HG03196 (cell line): ENCODE data around the gene FHOD3.
"Not testable (repeated sequence)": the region's sequence is repeated elsewhere in the genome, so short reads cannot be mapped to it uniquely, and the experiment has no call there.

ENCODE experiments used
- ATAC-seq: cut with Tn5 transposase; IDR thresholded peaks from one replicate; pipeline ENCODE4 v1.9.1; 2021; ENCODE audit not compliant: unreplicated experiment

Gene FHOD3

DNA sequence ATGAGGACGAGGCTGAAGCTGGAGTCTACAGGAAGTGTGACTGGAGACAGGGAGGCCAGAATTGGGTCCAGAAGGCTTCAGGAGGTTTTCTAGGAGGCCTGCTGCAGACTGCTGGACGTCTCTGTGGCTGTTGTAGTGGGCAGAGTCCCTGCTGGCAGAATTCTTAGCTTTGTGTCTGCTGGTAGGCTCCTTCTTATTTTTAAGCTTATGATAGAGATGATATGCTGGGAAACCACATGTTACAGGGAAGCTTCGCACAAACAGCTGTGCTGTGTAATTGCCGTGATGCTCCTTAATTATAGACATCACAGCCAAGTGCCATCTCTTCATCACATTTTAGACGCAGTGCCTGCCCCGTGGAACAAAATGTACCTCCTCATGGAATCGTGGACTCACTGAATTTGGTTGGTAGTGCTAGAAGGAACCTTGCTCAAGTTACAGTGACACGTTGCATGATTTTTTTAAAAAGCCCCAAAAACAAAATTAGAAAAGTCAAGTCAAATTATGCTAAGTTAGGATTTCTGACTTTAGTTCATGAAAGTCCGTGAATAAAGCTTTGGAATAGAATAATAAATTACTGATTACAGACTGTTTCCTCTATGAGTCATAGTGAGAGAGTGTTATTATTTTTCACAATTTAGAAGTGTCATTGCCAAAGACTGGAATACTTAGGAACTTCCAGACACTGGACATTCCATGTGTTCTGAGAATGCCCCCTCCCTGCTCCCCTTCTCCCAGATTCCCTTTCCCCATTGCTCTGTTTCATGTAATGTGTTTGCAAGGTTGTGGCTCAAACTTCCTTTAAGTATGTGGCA lies 144.1 kb downstream of the FHOD3 start:
- ATAC-seq = no peak

GRCh38 chr18:36442717-36443116 lies 145.2 kb downstream of the FHOD3 start:
- no peak for ATAC-seq

- ATAC-seq = no peak
These were observed 148.5 kb downstream of the FHOD3 start for GRCh38 chr18:36446059-36446458.

- ATAC-seq = no peak
These were observed 151.1 kb downstream of the FHOD3 start for GRCh38 chr18:36448384-36449290.

DNA sequence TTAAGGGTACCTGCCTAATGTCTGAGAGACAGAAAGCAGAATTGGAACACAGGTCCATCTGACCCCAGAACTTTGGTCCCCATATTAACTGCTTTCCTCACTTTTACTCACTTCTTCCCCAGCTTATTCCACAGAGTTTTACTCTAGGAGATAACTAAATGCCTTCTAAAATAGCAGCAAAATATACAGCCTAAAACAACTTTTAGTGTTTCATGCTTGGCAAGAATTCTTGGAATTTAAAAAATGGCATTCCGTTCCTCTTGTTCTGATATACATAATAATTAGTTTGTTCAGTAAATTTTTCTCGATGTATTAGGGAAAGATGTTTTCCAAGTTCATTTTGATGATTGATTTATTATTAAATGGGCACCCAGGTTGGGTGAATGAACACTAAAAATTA lies 151.9 kb downstream of the FHOD3 start:
- ATAC-seq = no peak

- ATAC-seq = no peak
These were observed 152.8 kb downstream of the FHOD3 start for GRCh38 chr18:36450264-36450663.

DNA sequence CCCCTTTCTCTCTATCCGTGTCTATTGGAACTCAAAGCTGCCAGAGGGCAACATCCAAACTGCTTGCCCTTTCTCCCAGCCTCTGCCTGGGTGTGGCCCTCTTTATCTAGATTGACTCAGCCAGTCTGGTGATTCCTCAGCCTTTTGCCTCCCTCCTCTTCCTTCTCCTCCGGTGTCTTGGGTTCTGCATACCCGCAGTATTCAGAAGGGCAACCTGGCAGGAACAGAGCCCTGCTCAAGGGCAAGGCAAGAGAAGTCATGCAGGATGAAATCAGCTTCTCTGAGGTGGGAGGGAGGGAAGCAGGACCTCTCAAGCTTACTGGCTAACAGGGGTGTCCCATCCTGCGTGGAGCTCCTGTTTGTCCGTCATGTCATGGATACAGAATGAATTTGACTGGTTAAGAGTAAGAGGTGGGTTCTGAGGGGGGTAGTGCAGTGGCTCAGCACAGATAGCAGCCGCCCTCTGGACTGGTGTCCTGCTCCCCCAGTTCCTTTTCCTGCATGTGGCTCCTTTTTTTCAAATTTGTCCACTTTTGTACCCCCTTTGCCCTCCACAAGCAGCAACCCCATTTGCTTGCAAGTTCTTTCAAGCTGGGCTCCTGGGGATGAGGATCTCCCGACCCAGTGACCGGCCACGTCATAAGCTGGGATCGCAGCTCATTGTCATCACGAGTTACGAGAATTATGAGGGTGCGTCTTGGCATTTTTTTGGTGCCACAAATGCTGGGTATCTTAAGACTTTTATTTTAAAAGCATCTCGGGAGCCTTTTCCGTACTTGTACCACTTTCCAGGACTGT lies 154.1 kb downstream of the FHOD3 start:
- ATAC-seq = no peak

GRCh38 chr18:36454245-36454644 lies 156.7 kb downstream of the FHOD3 start:
- no peak for ATAC-seq

DNA sequence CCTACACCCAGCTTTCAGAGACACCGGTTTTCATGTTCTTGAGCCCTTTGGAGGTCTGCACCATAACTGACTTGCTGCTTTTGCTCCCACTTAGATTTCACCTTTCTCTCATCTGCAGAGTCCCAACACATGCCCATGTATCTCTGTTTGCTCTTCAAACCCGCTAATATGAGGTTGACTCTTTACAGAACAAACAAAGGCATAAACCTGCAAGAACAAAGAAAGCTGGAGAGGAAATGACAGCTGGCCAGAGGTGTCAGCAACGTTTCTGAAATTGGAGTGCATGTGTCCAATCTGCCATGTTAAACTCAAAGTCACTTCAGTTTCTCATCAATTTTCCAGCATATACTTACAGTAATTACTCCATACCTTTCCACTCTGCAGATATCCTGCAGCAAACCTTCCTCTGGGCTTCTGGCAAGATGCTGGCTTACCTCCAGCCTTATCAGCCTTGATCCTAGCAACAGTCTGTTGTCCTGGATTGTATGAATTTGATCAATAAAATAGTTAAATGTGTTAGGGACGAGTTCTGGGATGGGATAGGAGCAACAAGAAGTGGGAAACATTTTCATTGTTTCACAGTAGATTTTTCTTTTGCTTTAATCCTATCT lies 157.4 kb downstream of the FHOD3 start:
- no peak for ATAC-seq

GRCh38 chr18:36455931-36456330 lies 158.4 kb downstream of the FHOD3 start:
- ATAC-seq = no peak

DNA sequence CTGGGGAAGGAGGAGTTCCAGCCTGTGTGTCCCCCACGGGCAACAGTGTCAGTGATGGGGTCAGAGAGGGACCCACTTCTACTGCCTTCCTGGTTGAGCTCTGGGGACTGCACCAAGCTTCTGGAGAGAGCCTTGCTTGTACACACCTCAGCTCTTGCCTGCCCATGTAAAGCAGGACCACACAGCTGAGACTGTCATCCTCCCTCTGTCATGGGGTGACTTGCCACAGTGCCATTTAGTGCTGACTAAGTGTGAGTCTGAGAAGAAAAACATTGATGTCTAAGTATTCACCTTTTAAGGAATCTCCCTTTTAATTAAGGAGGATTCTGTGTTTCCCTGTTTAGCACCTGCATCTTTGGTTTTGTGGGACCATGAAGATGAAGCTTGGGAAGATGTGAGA lies 159.1 kb downstream of the FHOD3 start:
- no peak for ATAC-seq

DNA sequence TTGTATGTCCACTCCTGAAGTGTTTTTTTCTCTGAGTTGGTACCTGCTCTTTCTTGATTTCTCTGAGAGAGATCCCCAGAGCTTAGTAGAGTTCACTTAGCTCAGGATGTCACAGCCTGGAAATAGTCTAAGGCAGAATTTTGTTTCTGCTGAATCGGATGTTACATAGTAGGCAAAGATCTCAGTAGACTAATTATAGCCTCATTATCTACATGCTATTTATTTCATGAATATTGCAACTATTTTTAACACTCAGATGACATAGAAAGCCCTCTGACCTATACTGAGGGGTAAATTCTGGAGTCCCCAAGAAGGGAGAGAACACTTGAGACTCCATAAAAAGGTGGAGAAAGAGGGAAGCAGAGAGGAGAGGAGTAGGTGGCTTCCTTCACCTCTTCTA lies 160.2 kb downstream of the FHOD3 start:
- ATAC-seq = no peak

GRCh38 chr18:36458306-36458705 lies 160.8 kb downstream of the FHOD3 start:
- no peak for ATAC-seq

DNA sequence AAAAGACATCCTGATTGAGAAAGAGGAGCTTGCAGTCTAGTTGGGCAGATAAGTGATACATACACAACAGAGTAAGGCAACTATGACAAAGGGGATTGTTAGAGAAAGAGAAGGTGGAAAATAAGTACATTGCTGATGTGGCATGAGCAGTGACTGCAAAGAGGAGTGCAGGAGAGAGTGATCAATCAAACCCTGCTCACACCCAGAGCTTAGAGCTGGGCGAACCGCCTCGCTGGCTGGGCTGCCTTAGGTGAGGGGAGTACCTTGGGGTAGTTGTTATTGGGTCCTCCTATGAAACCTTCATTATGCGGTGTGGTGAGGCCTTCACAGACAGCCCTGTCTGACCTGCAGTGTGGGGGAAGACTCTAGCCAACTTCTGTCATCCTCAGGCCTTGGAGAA lies 161.7 kb downstream of the FHOD3 start:
- ATAC-seq = no peak

GRCh38 chr18:36459786-36460185 lies 162.3 kb downstream of the FHOD3 start:
- ATAC-seq = no peak

- no peak for ATAC-seq
These were observed 162.9 kb downstream of the FHOD3 start for GRCh38 chr18:36460324-36460850.

- no peak for ATAC-seq
These were observed 163.3 kb downstream of the FHOD3 start for GRCh38 chr18:36460854-36461253.

- ATAC-seq = no peak
These were observed 164.1 kb downstream of the FHOD3 start for GRCh38 chr18:36461551-36461987.

GRCh38 chr18:36463516-36463915 lies 166.0 kb downstream of the FHOD3 start:
- not testable (repeated sequence) for ATAC-seq

- no peak for ATAC-seq
These were observed 166.7 kb downstream of the FHOD3 start for GRCh38 chr18:36464126-36464651.
